ENCODE measurements around the gene GDAP2. TPM values are rescaled to one million over a fixed set of nuclear protein-coding genes. Genes with fewer than 3 reads are reported as not detected.

GDAP2 gene
- total RNA-seq, 1 donor from 2014 or later: 18.9 TPM

DNA sequence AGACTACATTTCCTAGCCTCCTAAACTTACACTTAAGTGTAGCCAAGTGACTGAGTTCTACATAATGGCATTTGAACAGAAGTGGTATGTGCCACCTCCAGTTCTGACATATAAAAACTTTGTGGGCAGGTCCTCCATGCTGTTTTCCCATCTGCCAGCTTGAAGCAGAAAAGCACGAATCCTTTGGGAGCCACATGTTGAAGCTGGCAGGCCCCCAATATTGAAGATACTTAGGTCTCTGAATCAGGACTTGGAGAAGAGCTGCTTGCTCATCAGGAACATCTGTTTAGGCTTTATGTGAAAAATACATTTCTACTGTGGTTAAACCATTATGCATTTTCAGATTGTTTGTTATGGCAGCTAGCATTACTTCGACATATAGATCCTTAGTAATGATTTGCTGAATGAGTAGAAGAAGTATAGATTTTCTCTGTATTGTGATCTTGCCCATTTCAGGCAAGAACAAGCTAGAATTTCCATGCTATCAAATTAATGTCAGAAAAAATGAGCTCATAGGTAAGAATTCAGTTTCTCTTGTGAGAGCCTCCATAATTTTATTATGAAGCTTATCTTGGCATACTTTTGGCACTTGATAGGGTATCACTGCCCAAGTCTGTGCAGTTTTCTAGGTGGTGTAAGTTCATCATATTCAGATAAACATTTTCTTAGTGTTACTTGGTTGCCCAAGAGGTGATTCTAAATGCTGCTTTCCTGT lies 68.4 kb downstream of the GDAP2 start:
- DNase-seq (ENCODE audit: low read depth): no peak
- Histone ChIP-seq H3K4me3 (ENCODE audit: low read depth, low read length) (no peak overlapping the region), H3K27me3 (ENCODE audit: control insufficient read depth, insufficient read depth, low read length) (no peaks in the 10 kb centered on the region), H3K36me3 (ENCODE audit: control insufficient read depth, insufficient read depth, low read length) (no peaks in the 10 kb centered on the region)
- TF ChIP-seq CTCF (IDR thresholded peaks at IDR 0.05; ENCODE audit: insufficient read depth, low read length, poor library complexity, severe bottlenecking): no peak

GRCh38 chr1:117859901-117860300 lies 69.5 kb downstream of the GDAP2 start:
- no peak overlapping the region for H3K4me3 ChIP-seq (ENCODE audit: low read depth, low read length)
- H3K36me3 ChIP-seq (ENCODE audit: control insufficient read depth, insufficient read depth, low read length): no peaks in the 10 kb centered on the region
- H3K27me3 ChIP-seq (ENCODE audit: control insufficient read depth, insufficient read depth, low read length): no peaks in the 10 kb centered on the region
- DNase-seq (ENCODE audit: low read depth): no peak
- no peak for TF ChIP-seq CTCF (IDR thresholded peaks at IDR 0.05; ENCODE audit: insufficient read depth, low read length, poor library complexity, severe bottlenecking)

DNA sequence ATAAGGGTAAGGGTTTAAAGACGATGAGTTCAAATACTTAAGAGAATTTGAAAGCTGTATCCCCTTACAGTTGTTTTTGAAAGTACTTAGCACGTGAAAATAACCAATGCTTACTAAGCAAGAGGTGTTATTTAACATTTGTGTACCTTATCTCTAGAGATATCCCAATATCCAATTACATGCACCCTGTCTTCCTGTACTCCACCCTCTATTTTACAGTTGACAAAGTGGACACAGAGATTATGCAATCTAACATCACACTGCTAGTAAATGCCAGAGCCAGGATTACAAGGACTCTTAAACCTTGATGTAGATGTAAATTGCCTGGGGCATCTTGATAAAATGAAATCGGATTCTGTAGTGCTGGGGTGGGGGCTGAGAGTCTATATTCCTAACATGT lies 72.0 kb downstream of the GDAP2 start:
- Histone ChIP-seq H3K27me3 (ENCODE audit: control insufficient read depth, insufficient read depth, low read length) (no peaks in the 10 kb centered on the region), H3K4me3 (ENCODE audit: low read depth, low read length) (no peak overlapping the region), H3K36me3 (ENCODE audit: control insufficient read depth, insufficient read depth, low read length) (no peaks in the 10 kb centered on the region)
- TF ChIP-seq CTCF (IDR thresholded peaks at IDR 0.05; ENCODE audit: insufficient read depth, low read length, poor library complexity, severe bottlenecking): no peak
- no peak for DNase-seq (ENCODE audit: low read depth)

GRCh38 chr1:117852853-117853553 lies 76.4 kb downstream of the GDAP2 start:
- DNase-seq (ENCODE audit: low read depth): no peak
- H3K4me3 ChIP-seq (ENCODE audit: low read depth, low read length): no peak overlapping the region
- no peak for TF ChIP-seq CTCF (IDR thresholded peaks at IDR 0.05; ENCODE audit: insufficient read depth, low read length, poor library complexity, severe bottlenecking)
- no peaks in the 10 kb centered on the region for H3K36me3 ChIP-seq (ENCODE audit: control insufficient read depth, insufficient read depth, low read length)
- H3K27me3 ChIP-seq (ENCODE audit: control insufficient read depth, insufficient read depth, low read length): no peaks in the 10 kb centered on the region

- no peak for TF ChIP-seq CTCF (IDR thresholded peaks at IDR 0.05; ENCODE audit: insufficient read depth, low read length, poor library complexity, severe bottlenecking)
- H3K36me3 ChIP-seq (ENCODE audit: control insufficient read depth, insufficient read depth, low read length): no peaks in the 10 kb centered on the region
- no peak for DNase-seq (ENCODE audit: low read depth)
- no peaks in the 10 kb centered on the region for H3K27me3 ChIP-seq (ENCODE audit: control insufficient read depth, insufficient read depth, low read length)
- no peak overlapping the region for H3K4me3 ChIP-seq (ENCODE audit: low read depth, low read length)
Measured at GRCh38 chr1:117851687-117852086, 77.7 kb downstream of the GDAP2 start.

Measured in kidney epithelial cell (primary cell).